HG03558 (cell line): ENCODE results near the gene CTF1.

Experiments used
- ATAC-seq: cut with Tn5 transposase; IDR thresholded peaks from one replicate; pipeline ENCODE4 v1.9.1; 2021; ENCODE audit warnings: moderate number of reproducible peaks; ENCODE audit not compliant: unreplicated experiment; ENCODE audit errors: extremely low read depth

The CTF1 gene

DNA sequence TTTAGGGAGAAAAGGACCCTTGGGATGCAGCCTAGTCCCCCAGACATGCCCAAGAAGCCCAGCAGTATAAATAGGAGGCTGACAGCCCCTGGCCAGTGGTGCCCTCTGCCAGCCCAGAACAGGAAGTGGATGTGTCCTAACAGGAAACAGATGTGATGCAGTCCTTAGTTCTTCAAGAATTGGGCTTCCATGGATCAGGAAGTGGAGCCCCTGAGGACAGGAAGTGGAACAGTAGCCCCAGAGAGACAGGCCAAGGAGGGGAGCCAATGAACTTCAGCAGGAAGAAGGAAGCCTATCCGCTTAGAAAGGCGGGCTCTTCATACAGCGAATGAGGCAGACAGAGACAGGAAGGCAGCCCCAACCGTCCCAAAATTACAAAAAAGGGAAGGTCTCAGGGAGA is 7.2 kb downstream of the CTF1 start:
- ATAC-seq: no peak

GRCh38 chr16:30904114-30904780 is 7.8 kb downstream of the CTF1 start:
- no peak for ATAC-seq

DNA sequence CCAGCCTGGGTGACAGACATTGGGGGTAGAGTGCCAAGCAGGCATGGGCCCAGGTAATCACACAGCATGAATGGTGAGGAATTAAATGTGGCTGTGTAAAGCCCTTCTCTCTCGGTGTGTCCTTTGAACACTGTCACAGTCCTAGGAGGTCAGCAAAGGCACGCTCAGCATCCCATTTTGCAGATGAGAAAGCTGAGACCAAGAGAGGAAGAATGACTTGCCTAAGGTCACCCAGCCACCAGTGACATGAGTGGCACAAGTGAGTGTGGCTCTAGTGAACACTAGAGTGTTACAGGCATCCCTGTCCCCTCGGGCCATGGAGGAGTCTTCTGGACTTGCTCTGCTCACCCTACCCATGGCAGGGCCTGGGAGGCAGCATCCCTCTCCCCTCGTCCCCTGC is 10.7 kb downstream of the CTF1 start:
- no peak for ATAC-seq

DNA sequence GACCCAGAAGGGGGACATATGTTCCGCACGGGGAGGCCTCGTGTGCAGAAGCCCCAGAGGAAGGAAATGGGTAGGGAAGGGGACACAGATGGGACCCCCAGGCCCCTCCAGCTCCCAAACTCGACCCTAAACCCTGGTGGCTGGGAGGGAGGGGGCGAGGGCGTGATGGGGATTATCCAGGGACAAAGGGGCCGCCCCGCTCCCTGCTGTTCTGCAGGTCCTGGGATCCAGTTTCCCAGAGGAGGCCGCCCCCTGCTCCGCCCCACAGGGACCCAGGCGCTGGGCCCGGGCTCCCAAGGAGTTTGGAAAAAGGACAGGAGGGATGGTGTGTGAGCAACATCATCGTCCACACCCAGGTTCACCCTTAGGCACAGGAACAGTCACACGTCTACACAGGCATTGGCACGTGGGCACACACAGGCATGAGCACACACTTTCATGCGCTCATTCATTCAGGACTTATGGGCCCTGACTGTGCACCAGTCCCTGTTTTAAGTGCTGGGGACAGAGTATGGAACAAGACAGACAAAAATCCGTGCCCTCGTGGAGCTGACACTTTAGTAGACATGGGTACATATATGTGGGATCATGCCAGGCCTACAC is 14.1 kb downstream of the CTF1 start:
- ATAC-seq: no peak

DNA sequence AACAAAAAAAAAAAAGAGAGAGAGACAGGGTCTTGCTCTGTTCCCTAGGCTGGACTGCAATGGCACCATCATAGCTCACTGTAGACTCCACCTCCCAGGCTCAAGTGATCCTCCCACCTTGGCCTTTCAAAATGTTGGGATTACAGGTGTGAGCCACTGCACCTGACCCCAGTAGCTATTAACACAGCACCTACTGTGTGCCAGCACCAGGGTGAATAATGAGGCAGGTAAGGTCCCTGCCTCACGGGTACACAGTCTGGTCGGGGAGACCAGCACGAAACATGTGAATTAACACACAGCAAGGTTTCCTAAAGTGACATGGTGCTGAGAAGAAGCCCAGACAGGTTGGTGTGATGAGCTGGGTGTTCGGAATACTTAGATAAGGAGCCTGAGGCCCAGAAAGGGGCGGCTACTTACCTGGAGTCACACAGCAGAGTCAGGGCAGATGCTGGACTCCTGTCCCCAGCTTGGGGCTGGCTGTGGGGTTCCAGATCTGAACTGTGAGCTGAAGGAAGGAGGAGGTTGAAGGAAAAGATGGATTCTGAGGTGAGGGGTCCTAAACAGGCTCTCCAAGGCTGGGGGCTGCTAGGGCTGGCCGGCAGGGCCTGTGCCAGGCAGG is 16.5 kb downstream of the CTF1 start:
- no peak for ATAC-seq

DNA sequence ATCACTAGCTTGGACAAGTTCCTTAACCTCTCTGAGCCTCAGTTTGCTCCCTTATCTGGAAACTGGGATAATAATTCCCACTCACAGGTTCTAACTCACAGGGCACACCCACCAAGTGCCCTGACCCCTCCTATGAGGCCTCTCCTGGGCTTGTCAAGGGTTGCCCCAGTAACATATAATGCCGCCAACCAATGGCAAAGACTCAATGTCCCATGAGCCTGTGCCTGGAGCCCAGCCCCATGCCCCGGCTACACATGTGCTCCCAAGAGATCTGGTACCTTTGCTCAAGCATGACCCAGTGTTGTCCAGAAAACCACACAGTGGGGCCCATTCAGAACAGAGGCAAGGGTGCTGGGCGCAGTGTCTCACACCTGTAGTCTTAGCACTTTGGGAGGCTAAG is 18.4 kb downstream of the CTF1 start:
- ATAC-seq: no peak

DNA sequence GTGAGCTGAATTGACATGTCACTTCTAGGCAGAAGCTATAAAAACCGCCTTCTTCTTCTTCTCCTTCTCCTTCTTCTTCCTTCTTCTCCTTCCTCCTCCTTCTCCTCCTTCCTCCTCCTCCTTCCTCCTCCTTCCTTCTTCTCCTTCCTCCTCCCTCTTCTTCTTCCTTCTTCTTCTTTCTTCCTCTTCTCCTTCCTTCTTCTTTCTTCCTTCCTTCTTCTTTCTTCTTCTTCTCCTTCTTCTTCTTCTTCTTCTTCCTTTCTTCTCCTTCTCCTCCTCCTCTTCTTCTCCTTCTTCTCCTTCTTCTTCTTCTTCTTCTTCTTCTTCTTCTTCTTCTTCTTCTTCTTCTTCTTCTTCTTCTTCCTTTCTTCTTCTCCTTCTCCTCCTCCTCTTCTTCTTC is 22.2 kb downstream of the CTF1 start:
- no peak for ATAC-seq

GRCh38 chr16:30920891-30921290 is 24.5 kb downstream of the CTF1 start:
- ATAC-seq: no peak

DNA sequence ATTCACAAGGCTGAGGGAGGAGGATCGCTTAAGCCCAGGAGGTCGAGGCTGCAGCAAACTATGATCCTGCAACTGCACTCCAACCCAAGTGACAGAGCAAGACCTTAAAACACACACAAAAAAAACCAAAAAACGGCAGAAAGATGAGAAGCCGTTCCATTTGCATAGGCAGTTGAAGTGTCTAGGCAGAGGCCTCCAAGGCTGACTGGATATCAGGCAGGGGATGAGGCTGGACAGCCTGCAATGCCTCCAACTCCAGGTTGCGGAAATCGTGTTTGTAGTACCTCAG is 25.0 kb downstream of the CTF1 start:
- ATAC-seq: no peak

DNA sequence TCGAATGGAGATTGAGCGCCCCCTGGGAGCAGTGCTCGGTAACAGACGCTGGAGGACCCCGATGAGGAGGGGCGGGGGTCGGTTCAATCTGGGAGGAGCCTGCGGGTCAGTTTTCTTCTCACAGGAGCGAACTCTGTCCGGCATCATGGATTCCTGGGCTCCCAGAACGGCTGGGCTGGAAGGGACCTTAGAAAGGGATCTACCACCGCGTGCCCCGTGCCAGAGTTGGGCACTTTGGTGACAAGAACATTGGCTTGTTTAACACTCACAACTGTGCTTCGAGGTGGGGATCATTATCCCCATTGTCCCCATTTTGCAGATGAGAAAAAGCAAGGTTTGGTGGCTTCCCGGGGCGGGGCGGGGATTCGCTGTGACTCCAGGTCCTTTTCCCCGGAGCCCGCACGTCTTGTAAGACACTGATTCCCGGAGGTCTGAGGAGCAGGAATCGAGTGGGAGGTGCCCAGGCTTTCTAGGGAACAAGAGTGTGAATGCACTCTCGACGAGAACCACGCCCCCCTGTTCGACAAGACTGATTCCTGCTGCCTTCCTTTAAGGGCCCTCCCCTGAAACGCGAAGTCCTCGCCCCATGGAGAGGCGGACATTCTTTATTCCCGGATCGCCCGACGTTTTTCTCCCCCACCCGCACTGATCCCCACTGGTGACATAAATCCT is 25.5 kb downstream of the CTF1 start:
- ATAC-seq: no peak

GRCh38 chr16:30922420-30922959 is 26.1 kb downstream of the CTF1 start:
- ATAC-seq: peak; percentile 56

- peak; percentile 43 for ATAC-seq
Measured at GRCh38 chr16:30922960-30923535, 26.6 kb downstream of the CTF1 start.

GRCh38 chr16:30923554-30924075 is 27.2 kb downstream of the CTF1 start, which contains the start of gene FBXL19:
FBXL19 (plus strand) TSS chr16:30923572; CDS start chr16:30925755, 2,183 bp downstream.
- ATAC-seq: no peak

GRCh38 chr16:30924076-30924912 is 27.9 kb downstream of the CTF1 start:
- ATAC-seq: no peak

DNA sequence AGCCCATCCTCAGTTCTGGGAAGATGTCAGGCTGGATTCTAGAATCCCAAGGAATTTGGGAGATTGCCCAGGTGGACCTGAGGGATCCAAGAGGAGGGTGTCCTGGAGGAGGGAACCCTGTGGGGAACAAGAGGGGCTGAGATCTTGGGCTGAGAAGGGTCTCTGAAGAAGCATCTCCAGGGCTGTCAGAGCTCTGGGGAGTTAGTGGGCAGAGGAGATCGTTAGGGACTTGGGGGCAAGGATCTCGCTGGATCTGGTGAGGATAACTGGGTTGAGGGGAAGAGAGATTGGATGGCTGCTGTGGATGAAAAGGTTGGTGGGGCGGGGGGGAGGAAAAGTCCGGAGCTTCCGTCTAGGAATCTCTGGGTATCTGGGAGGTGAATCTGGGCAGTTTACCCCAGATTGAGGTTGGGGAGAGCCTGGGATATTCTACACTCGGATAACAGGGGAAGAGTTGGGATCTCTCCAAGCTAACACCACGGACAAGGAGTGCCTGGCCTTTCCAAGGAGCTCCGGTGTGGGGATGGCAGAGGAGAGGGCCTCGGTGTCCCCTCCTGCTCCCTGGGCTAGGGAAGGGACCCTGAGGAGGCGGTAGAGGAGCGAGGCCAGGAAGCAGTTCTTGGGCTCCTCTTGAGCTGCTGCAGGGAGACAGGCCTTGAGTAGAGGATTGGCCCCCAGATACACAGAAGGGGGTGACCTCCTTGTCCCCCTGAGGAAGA is 28.7 kb downstream of the CTF1 start:
- no peak for ATAC-seq

- ATAC-seq: no peak
Measured at GRCh38 chr16:30925632-30925987, 29.2 kb downstream of the CTF1 start.

GRCh38 chr16:30925995-30926811 is 29.8 kb downstream of the CTF1 start:
- ATAC-seq: no peak
